Breast epithelium (tissue), 4 donors: Measurements from ENCODE around the gene RNF121. TPM values are rescaled to one million over a fixed set of nuclear protein-coding genes. Genes with fewer than 3 reads are reported as not detected.
A peak's percentile ranks its signal among the peaks of the same experiment; 100 is the strongest.

ENCODE experiments used
- DNase-seq, 2 donors: peaks; one replicate each; pipeline ENCODE4 v3.0.0-alpha.2; 2019; ENCODE audit warnings: low spot score in 2 of 2
- H3K27ac ChIP-seq, 2 donors: fragments of 200-600 bp; sonication (generic) in 1 of 2; one replicate each; pipeline ENCODE4 v1.5.1; 2016 to 2019; ENCODE audit warnings: mild to moderate bottlenecking in 1 of 2
- H3K27me3 ChIP-seq, 2 donors: fragments of 200-600 bp; sonication (generic) in 1 of 2; one replicate each; pipeline versions ENCODE4 v1.5.1 to v1.6.0; 2017 to 2019; ENCODE audit warnings: control low read depth in 1 of 2, mild to moderate bottlenecking in 1 of 2
- H3K36me3 ChIP-seq: fragments of 200-600 bp; one replicate; pipeline ENCODE4 v1.5.1; 2019
- H3K4me1 ChIP-seq, 2 donors: fragments of 200-600 bp; sonication (generic); one replicate each; pipeline ENCODE4 v1.5.1; 2016 to 2019; ENCODE audit warnings: control low read depth in 1 of 2
- H3K4me3 ChIP-seq, 3 donors: fragments of 200-600 bp; sonication (generic); 1 replicate in 2 of 3; 2 replicates in 1 of 3; pipeline ENCODE4 v1.5.1; 2016 to 2019; ENCODE audit warnings: mild to moderate bottlenecking in 3 of 3, moderate library complexity in 2 of 3
- H3K9me3 ChIP-seq, 2 donors: fragments of 200-600 bp; sonication (generic) in 1 of 2; one replicate each; pipeline ENCODE4 v1.5.1; 2016 to 2019; ENCODE audit warnings: control low read depth in 1 of 2
- POLR2A ChIP-seq: fragments of 450-650 bp; IDR thresholded peaks from one replicate; pipeline ENCODE4 v1.6.1; 2016; ENCODE audit warnings: antibody characterized with exemption, mild to moderate bottlenecking, moderate library complexity
- POLR2AphosphoS5 ChIP-seq, 3 donors: sonication (generic); formaldehyde crosslinking; IDR thresholded peaks; one replicate each; pipeline ENCODE4 v1.6.1; 2017; ENCODE audit warnings: antibody characterized with exemption in 3 of 3
- intact Hi-C: fragments of 100-400 bp; cut with DNase I; formaldehyde crosslinking; loops from one replicate; pipeline ENCODE4 v1.15.1; 2023; ENCODE audit warnings: low total_unique reads
- total RNA-seq, 3 donors: library from RNA; depleted of rRNA; stranded (reverse); fragments of >200 nt; gene quantifications; one replicate each; pipeline ENCODE4 v1.1.0, GENCODE V29; 2016
- TF ChIP-seq, protein P1 (sequence below), 3 donors: fragments of 450-650 bp; IDR thresholded peaks; one replicate each; pipeline ENCODE4 v1.5.1; 2016 to 2017; ENCODE audit warnings: antibody characterized with exemption in 3 of 3, mild to moderate bottlenecking in 3 of 3, moderate library complexity in 3 of 3

RNF121 gene
- total RNA-seq, 3 donors from 2014 or later = 21.8 to 39.0 (median 37.3) TPM

DNA sequence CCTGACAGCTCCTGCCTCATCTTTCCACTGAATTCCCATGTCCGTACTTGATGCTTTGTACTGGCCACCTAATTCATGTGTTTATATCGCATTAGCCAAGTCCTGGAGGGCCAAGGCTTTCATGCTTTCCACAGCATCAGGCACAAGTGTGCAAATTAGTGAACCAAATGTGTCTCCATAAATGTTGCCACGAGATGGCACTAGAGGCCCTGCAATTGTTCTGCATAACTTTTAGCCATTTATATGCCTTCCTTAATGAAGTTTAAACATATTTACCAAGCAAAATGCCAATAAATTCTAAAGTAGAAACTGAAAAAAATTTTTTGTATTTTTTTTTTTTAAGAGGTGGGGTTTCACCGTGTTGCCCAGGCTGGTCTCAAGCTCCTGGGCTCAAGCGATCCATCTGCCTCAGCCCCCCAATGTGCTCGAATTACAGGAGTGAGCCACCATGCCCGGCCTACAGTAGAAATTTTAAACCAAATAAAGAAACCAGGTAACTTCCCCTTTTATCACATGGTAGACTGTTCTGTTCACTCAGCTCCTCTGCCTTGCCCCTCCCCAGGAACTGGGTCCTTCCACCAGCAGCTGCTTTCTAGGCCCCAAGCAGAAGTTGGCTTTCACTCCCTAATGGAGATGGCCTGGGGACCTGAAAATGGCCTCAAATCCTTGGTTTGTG, 49.0 kb downstream of the RNF121 start:
- H3K4me1 ChIP-seq = no peaks in the 10 kb centered on the region
- TF ChIP-seq POLR2AphosphoS5 (IDR thresholded peaks at IDR 0.05) (no peak), POLR2A (no peak)
- TF ChIP-seq, protein P1, sequence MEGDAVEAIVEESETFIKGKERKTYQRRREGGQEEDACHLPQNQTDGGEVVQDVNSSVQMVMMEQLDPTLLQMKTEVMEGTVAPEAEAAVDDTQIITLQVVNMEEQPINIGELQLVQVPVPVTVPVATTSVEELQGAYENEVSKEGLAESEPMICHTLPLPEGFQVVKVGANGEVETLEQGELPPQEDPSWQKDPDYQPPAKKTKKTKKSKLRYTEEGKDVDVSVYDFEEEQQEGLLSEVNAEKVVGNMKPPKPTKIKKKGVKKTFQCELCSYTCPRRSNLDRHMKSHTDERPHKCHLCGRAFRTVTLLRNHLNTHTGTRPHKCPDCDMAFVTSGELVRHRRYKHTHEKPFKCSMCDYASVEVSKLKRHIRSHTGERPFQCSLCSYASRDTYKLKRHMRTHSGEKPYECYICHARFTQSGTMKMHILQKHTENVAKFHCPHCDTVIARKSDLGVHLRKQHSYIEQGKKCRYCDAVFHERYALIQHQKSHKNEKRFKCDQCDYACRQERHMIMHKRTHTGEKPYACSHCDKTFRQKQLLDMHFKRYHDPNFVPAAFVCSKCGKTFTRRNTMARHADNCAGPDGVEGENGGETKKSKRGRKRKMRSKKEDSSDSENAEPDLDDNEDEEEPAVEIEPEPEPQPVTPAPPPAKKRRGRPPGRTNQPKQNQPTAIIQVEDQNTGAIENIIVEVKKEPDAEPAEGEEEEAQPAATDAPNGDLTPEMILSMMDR (IDR thresholded peaks at IDR 0.05) = peak; percentile 44 to 74 (median 71)
- intact Hi-C loops = no loop called here
- H3K27ac ChIP-seq = no peak overlapping the region
- DNase-seq = no peak
- no peaks in the 10 kb centered on the region for H3K36me3 ChIP-seq
- no peaks in the 10 kb centered on the region for H3K27me3 ChIP-seq
- H3K4me3 ChIP-seq = no peak overlapping the region
- no peaks in the 10 kb centered on the region for H3K9me3 ChIP-seq

GRCh38 chr11:71979094-71979493, 50.2 kb downstream of the RNF121 start:
- no peak overlapping the region for H3K4me3 ChIP-seq
- no peaks in the 10 kb centered on the region for H3K36me3 ChIP-seq
- H3K4me1 ChIP-seq = no peaks in the 10 kb centered on the region
- no peaks in the 10 kb centered on the region for H3K9me3 ChIP-seq
- TF ChIP-seq, protein P1 (IDR thresholded peaks at IDR 0.05) = no peak
- TF ChIP-seq POLR2A = no peak
- no peak for TF ChIP-seq POLR2AphosphoS5 (IDR thresholded peaks at IDR 0.05)
- H3K27ac ChIP-seq = no peak overlapping the region
- no peak for DNase-seq
- no peaks in the 10 kb centered on the region for H3K27me3 ChIP-seq
- intact Hi-C loops = no loop called here

DNA sequence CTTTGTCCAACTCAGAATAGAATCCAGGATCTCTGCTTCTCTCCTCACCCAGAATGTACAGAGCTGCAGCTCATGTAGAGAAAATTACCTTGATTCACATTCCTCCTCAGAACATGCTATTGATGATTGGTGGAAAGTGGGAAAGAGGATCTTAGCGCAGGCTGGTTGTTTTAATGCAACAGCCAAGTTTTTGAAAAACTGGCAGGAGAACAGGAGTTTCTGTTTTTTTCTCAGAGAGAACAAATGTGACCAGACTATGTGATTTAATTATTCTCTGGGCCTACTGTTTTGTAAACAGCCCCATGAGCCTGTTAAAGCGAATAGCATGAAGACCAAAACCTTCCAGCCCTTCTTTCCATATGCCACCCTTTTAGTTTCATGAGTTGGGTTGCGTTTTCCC, 50.8 kb downstream of the RNF121 start:
- H3K27me3 ChIP-seq = no peaks in the 10 kb centered on the region
- intact Hi-C loops = no loop called here
- TF ChIP-seq POLR2AphosphoS5 (IDR thresholded peaks at IDR 0.05) (no peak), POLR2A (no peak)
- TF ChIP-seq, protein P1 (IDR thresholded peaks at IDR 0.05) = no peak
- DNase-seq = no peak
- H3K9me3 ChIP-seq = no peaks in the 10 kb centered on the region
- H3K36me3 ChIP-seq = no peaks in the 10 kb centered on the region
- no peak overlapping the region for H3K4me3 ChIP-seq
- H3K4me1 ChIP-seq = no peaks in the 10 kb centered on the region
- no peak overlapping the region for H3K27ac ChIP-seq

GRCh38 chr11:71986131-71986530, 57.3 kb downstream of the RNF121 start:
- Histone ChIP-seq H3K9me3 (no peaks in the 10 kb centered on the region), H3K27me3 (no peaks in the 10 kb centered on the region), H3K4me1 (no peaks in the 10 kb centered on the region), H3K36me3 (no peaks in the 10 kb centered on the region), H3K27ac (peak overlapping the region in 1 of 2 donors; percentile 15), H3K4me3 (no peak overlapping the region)
- DNase-seq = no peak
- intact Hi-C loops = no loop called here
- TF ChIP-seq POLR2AphosphoS5 (IDR thresholded peaks at IDR 0.05) = no peak
- TF ChIP-seq POLR2A = no peak
- TF ChIP-seq, protein P1 (IDR thresholded peaks at IDR 0.05) = no peak

DNA sequence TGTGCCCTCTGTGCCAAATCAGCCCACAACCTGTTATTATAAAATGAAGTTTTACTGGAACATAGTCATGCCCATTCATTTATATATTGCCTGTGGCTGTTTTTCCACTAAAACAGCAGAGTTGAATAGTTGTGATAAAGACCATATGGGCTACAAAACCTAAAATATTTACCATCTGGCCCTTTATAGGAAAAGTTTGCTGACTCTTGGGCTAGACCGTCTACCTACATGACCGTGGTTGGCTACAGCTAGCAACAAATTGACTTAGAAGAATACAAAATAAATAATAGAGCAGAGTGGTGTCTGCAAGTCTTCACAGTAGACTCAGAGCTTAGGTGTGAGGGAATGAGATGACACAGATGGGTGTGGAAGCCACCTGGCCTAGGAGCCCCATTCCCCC, 58.7 kb downstream of the RNF121 start:
- H3K27me3 ChIP-seq = no peaks in the 10 kb centered on the region
- no peak for DNase-seq
- H3K36me3 ChIP-seq = no peaks in the 10 kb centered on the region
- H3K27ac ChIP-seq = peak overlapping the region; percentile 2 to 53
- intact Hi-C loops = no loop called here
- no peak overlapping the region for H3K4me3 ChIP-seq
- no peaks in the 10 kb centered on the region for H3K4me1 ChIP-seq
- no peaks in the 10 kb centered on the region for H3K9me3 ChIP-seq
- TF ChIP-seq POLR2A = no peak
- TF ChIP-seq POLR2AphosphoS5 (IDR thresholded peaks at IDR 0.05) = no peak
- TF ChIP-seq, protein P1 (IDR thresholded peaks at IDR 0.05) = no peak
